HG03558 (cell line): ENCODE results near the gene VPS13D.

Source experiments
- ATAC-seq: cut with Tn5 transposase; IDR thresholded peaks from one replicate; pipeline ENCODE4 v1.9.1; 2021; ENCODE audit warnings: moderate number of reproducible peaks; ENCODE audit not compliant: unreplicated experiment; ENCODE audit errors: extremely low read depth

Gene VPS13D

DNA sequence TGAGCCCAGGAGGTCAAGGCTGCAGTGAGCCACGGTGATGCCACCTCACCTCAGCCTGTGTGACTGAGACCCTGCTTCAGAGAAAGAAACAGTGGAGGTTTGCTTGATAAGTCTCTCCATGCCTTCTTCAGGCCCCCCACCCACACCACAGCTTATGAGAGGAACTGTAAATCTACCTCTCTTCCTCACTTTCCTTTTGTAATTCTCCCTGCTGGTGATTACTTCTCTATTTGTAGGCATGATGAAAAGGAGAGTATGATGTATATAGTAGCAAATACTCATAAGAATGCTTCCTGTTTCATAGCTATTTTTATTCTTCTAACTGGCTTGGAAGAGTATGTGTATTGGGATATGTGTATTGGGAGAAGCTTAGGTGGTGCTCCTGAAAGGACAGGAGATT, 186.3 kb downstream of the VPS13D start:
- no peak for ATAC-seq

GRCh38 chr1:12416744-12417143, 186.9 kb downstream of the VPS13D start:
- no peak for ATAC-seq

GRCh38 chr1:12417389-12417788, 187.6 kb downstream of the VPS13D start:
- ATAC-seq, result no peak

DNA sequence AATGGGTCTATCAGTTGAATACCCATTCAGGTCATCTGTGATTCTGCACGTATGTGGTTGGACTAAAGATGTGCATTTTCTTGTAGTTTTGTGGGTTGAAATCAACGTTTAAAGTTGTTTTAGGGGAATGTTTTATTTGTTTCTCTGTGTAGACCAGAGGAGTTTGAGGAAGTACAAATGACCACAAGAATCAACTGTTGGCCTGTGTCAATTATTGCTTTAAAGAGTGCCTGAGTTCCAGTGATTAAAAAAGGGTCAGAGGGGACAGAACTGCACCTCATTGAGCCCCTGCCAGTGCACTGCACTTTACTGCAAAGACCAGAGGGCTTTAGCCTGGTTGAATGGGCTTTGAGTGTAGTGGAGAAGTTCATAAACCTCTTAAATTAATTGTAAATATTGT, 190.3 kb downstream of the VPS13D start:
- ATAC-seq, result no peak

- ATAC-seq, result no peak
Measured at GRCh38 chr1:12422488-12422887, 192.7 kb downstream of the VPS13D start.

DNA sequence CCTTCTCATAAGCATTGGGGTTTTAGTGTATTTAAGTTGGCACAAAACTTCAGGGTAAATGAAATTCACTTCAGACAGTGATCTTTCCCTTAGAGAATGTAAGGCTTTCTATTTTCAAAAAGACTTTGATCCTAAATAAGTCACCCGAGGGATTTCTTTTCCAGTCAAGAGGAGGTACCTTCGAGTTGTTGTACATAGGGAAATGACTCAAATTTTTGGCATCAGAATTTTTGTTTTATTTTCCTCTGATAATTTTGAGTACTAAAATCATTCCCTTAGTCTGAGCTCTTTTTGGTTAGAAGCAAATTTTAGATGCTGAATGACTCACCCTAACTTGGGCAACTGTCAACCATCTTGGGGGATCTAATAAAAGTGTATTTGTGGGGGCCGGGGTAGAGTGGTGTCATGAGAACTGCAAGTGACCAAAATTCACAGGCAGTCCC, 194.3 kb downstream of the VPS13D start:
- ATAC-seq, result no peak

- no peak for ATAC-seq
Measured at GRCh38 chr1:12424793-12425192, 195.0 kb downstream of the VPS13D start.

DNA sequence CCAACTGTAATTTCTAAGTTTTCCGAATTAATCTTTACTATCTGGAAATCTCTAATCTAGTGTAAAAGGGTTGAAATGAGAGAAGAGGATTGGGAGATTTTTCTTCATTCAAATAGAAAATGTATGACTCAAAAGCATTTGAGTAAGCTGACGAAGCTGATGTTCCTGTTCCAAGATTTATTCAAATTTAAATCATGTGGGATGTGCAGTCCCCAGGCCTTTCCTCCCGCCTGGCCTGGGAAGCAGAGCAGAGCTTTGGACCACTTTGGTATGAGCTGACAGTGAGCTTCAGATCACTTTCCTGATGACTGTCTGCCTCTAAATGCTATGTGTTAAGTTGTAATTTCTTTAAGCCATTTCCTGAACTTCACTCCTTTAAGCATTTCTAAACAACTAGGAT, 196.2 kb downstream of the VPS13D start:
- ATAC-seq, result no peak

- no peak for ATAC-seq
Measured at GRCh38 chr1:12428334-12428733, 198.5 kb downstream of the VPS13D start.

DNA sequence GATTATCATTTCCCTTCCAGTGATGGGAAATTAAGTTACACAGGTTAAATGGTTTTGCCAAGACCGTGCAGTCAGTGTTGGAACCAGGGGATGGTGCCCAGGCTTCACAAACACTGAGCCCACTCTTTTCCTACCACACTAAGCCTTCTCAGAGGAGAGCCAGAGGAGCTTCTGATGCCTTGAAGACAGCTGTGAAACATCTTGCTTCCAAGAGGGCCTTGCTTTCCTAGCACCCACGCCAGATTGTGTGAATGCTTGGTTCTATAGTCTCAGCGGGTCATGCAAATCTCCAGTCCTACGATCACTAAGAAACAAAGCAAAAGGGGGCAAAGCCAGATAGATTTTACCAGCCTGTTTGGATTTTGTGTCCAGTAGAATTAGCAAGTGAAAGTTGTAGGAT, 200.7 kb downstream of the VPS13D start:
- no peak for ATAC-seq

GRCh38 chr1:12432897-12433296, 203.1 kb downstream of the VPS13D start:
- no peak for ATAC-seq

- ATAC-seq, result no peak
Measured at GRCh38 chr1:12433323-12434053, 203.7 kb downstream of the VPS13D start.

DNA sequence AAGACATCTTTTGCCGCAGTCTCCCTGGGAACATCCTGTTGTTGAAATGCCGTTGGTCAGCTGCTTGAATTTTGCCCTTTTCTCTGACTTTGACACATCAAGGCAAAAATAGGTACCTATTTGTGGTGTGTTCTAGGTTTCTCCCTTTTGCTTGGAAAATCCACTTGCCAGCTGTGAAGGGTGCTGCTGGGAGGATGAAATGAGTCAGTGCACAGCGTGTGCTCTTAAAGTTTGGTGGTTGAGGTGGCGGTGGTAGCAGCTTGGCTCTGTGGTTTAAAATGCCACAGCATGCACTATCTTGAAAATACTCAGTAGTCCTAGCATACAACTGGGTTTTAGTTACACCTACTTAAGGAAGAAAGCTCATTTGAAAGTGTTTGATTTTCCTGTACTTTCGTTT, 204.3 kb downstream of the VPS13D start:
- no peak for ATAC-seq

- no peak for ATAC-seq
Measured at GRCh38 chr1:12434686-12435085, 204.9 kb downstream of the VPS13D start.

GRCh38 chr1:12435639-12436344, 206.0 kb downstream of the VPS13D start:
- peak; percentile 58 for ATAC-seq

DNA sequence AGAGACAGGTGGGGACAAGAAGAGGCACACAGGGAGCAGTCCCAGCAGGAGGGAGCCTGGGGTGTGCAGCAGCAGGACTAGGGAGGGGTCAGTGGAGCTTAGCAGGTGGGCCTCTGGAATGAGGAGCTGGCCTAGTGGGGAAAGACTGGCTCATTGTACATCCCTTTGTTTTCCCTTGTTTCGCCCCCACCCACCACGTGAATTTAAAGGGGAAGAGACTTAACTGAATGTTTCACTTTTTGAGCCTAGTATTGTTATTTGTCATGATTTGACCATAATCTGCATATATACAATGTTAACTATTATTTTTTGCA, 206.5 kb downstream of the VPS13D start:
- no peak for ATAC-seq

GRCh38 chr1:12436817-12437599, 207.2 kb downstream of the VPS13D start:
- ATAC-seq, result no peak

- no peak for ATAC-seq
Measured at GRCh38 chr1:12437629-12438028, 207.8 kb downstream of the VPS13D start.

- ATAC-seq, result no peak
Measured at GRCh38 chr1:12438349-12438924, 208.6 kb downstream of the VPS13D start.

- no peak for ATAC-seq
Measured at GRCh38 chr1:12439073-12439472, 209.2 kb downstream of the VPS13D start.
